Thyroid gland (tissue), 4 donors: Measurements from ENCODE around the gene POLR2J3. TPM values are rescaled to one million over a fixed set of nuclear protein-coding genes. Genes with fewer than 3 reads are reported as not detected.
"Not testable (repeated sequence)": the region's sequence is repeated elsewhere in the genome, so short reads cannot be mapped to it uniquely, and the experiment has no call there.

Experiments
- DNase-seq, 2 donors: peaks; one replicate each; pipeline ENCODE4 v3.0.0-alpha.2; 2019
- H3K27ac ChIP-seq, 3 donors: fragments of 200-600 bp; sonication (generic); 1 replicate in 2 of 3; 2 replicates in 1 of 3; pipeline ENCODE4 v1.5.1; 2016 to 2019; ENCODE audit warnings: mild to moderate bottlenecking in 1 of 3, moderate library complexity in 1 of 3
- H3K27me3 ChIP-seq: fragments of 200-600 bp; sonication (generic); one replicate; pipeline ENCODE4 v1.5.1; 2019
- H3K36me3 ChIP-seq, 2 donors: fragments of 200-600 bp; sonication (generic); one replicate each; pipeline ENCODE4 v1.5.1; 2016 to 2019
- H3K4me1 ChIP-seq, 2 donors: fragments of 200-600 bp; sonication (generic); one replicate each; pipeline ENCODE4 v1.5.1; 2017 to 2019
- H3K4me3 ChIP-seq, 3 donors: fragments of 200-600 bp; sonication (generic); replicated peaks in 1 of 3; 1 replicate in 2 of 3; 2 replicates in 1 of 3; pipeline ENCODE4 v1.5.1; 2016; ENCODE audit warnings: mild to moderate bottlenecking in 1 of 3
- H3K9me3 ChIP-seq: fragments of 200-600 bp; sonication (generic); one replicate; pipeline ENCODE4 v1.5.1; 2017
- WGBS, 2 donors: methylation state at CpG; one replicate each; pipeline ENCODE4 v1.1.5; 2017; 5-methylcytosine and 5-hydroxymethylcytosine counted together
- intact Hi-C: fragments of 100-400 bp; cut with DNase I; formaldehyde crosslinking; loops from one replicate; pipeline ENCODE4 v1.15.1; 2023
- total RNA-seq, 4 donors: library from RNA; depleted of rRNA; stranded (reverse); fragments of >200 nt; gene quantifications; one replicate each; pipeline ENCODE4 v1.2.3, GENCODE V29; 2016

POLR2J3 gene
- total RNA-seq, 4 donors from 2014 or later = 26.2 to 66.7 (median 31.9) TPM

- no CpG with 5 or more reads among the region's 10 CpGs for WGBS, 2 donors
- H3K4me3 ChIP-seq, H3K36me3 ChIP-seq, DNase-seq, H3K27me3 ChIP-seq, H3K4me1 ChIP-seq, H3K9me3 ChIP-seq, intact Hi-C loops, H3K27ac ChIP-seq: not testable (repeated sequence)
Observed at GRCh38 chr7:102609734-102610133, 37.4 kb upstream of the POLR2J3 start.

GRCh38 chr7:102606848-102607247 is 34.5 kb upstream of the POLR2J3 start:
- WGBS, 2 donors = no CpG with 5 or more reads among the region's 5 CpGs
- H3K27ac ChIP-seq, H3K4me1 ChIP-seq, intact Hi-C loops, H3K27me3 ChIP-seq, H3K4me3 ChIP-seq, H3K9me3 ChIP-seq, DNase-seq, H3K36me3 ChIP-seq: not testable (repeated sequence)

- H3K36me3 ChIP-seq, intact Hi-C loops, H3K27me3 ChIP-seq, H3K9me3 ChIP-seq, H3K27ac ChIP-seq, DNase-seq, H3K4me1 ChIP-seq, H3K4me3 ChIP-seq: not testable (repeated sequence)
- WGBS, 2 donors = no CpG with 5 or more reads among the region's 19 CpGs
Observed at GRCh38 chr7:102604431-102605145, 32.2 kb upstream of the POLR2J3 start.

- H3K27me3 ChIP-seq, H3K36me3 ChIP-seq, H3K4me1 ChIP-seq, H3K27ac ChIP-seq, H3K4me3 ChIP-seq, H3K9me3 ChIP-seq, intact Hi-C loops, DNase-seq: not testable (repeated sequence)
- no CpG with 5 or more reads among the region's 12 CpGs for WGBS, 2 donors
Observed at GRCh38 chr7:102602317-102602716, 29.9 kb upstream of the POLR2J3 start.

GRCh38 chr7:102599699-102600098 is 27.3 kb upstream of the POLR2J3 start:
- H3K36me3 ChIP-seq, H3K27me3 ChIP-seq, H3K9me3 ChIP-seq, H3K4me1 ChIP-seq, H3K27ac ChIP-seq, H3K4me3 ChIP-seq, intact Hi-C loops, DNase-seq: not testable (repeated sequence)
- no CpG with 5 or more reads among the region's 9 CpGs for WGBS, 2 donors

- H3K4me1 ChIP-seq, H3K9me3 ChIP-seq, H3K36me3 ChIP-seq, DNase-seq, intact Hi-C loops, H3K27me3 ChIP-seq, H3K27ac ChIP-seq, H3K4me3 ChIP-seq: not testable (repeated sequence)
- 80 to 87% methylated on average over 2 to 5 of the region's 10 CpGs for WGBS, 2 donors
Observed at GRCh38 chr7:102596036-102596435, 23.7 kb upstream of the POLR2J3 start.

- H3K27me3 ChIP-seq, H3K9me3 ChIP-seq, intact Hi-C loops, H3K4me3 ChIP-seq, DNase-seq, H3K27ac ChIP-seq, H3K4me1 ChIP-seq, H3K36me3 ChIP-seq: not testable (repeated sequence)
- WGBS, 2 donors = no CpG with 5 or more reads among the region's 68 CpGs
Observed at GRCh38 chr7:102593637-102594334, 21.4 kb upstream of the POLR2J3 start.

GRCh38 chr7:102592477-102593019 is 20.2 kb upstream of the POLR2J3 start:
- H3K4me1 ChIP-seq, H3K9me3 ChIP-seq, H3K27me3 ChIP-seq, H3K36me3 ChIP-seq, intact Hi-C loops, H3K27ac ChIP-seq, H3K4me3 ChIP-seq: not testable (repeated sequence)
- DNase-seq = peak; percentile 86 to 94
- WGBS, 2 donors = 19 to 30% methylated on average over 4 to 8 of the region's 26 CpGs

GRCh38 chr7:102589857-102590256 is 17.5 kb upstream of the POLR2J3 start:
- DNase-seq, H3K4me3 ChIP-seq, H3K27ac ChIP-seq, H3K27me3 ChIP-seq, H3K36me3 ChIP-seq, intact Hi-C loops, H3K4me1 ChIP-seq, H3K9me3 ChIP-seq: not testable (repeated sequence)
- WGBS, 2 donors = no CpG with 5 or more reads among the region's 9 CpGs

GRCh38 chr7:102583495-102583894 is 11.1 kb upstream of the POLR2J3 start:
- WGBS, 2 donors = no CpG with 5 or more reads among the region's 5 CpGs
- H3K36me3 ChIP-seq, DNase-seq, H3K27me3 ChIP-seq, H3K4me3 ChIP-seq, H3K27ac ChIP-seq, H3K9me3 ChIP-seq, H3K4me1 ChIP-seq, intact Hi-C loops: not testable (repeated sequence)

- WGBS, 2 donors = no CpG with 5 or more reads among the region's 5 CpGs
- H3K4me3 ChIP-seq, intact Hi-C loops, H3K36me3 ChIP-seq, H3K9me3 ChIP-seq, DNase-seq, H3K27ac ChIP-seq, H3K4me1 ChIP-seq, H3K27me3 ChIP-seq: not testable (repeated sequence)
Observed at GRCh38 chr7:102581722-102582121, 9.3 kb upstream of the POLR2J3 start.

GRCh38 chr7:102578486-102578885 is 6.1 kb upstream of the POLR2J3 start:
- H3K4me3 ChIP-seq, H3K9me3 ChIP-seq, H3K27ac ChIP-seq, DNase-seq, H3K27me3 ChIP-seq, H3K4me1 ChIP-seq, intact Hi-C loops, H3K36me3 ChIP-seq: not testable (repeated sequence)
- 91 to 95% methylated on average over 4 to 5 of the region's 5 CpGs for WGBS, 2 donors
